ENCODE results near the gene FAM9A.

The FAM9A gene

DNA sequence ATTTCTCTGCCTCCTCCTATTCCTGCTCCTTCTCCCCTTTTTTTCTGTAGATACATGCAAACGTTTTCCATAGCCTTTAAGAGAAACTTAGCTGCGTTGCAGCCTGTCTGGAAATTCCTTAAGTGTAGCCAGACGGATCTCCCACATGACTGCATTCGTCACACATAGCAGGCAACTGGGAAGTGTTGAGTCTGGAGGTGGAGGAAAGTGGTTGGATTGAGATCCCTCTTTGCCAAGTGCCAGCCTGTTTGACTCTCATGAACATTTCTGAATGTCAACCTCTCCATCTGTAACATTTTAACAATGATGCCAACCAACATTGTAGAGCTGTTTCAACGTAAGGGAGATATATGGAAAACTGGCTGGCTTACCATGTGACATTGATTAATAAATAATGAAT is 45.1 kb upstream of the FAM9A start:
- no peak for TF ChIP-seq EZH2phosphoT487 (IDR thresholded peaks at IDR 0.05; ENCODE audit: borderline replicate concordance, low read length)
- TF ChIP-seq, protein P1, sequence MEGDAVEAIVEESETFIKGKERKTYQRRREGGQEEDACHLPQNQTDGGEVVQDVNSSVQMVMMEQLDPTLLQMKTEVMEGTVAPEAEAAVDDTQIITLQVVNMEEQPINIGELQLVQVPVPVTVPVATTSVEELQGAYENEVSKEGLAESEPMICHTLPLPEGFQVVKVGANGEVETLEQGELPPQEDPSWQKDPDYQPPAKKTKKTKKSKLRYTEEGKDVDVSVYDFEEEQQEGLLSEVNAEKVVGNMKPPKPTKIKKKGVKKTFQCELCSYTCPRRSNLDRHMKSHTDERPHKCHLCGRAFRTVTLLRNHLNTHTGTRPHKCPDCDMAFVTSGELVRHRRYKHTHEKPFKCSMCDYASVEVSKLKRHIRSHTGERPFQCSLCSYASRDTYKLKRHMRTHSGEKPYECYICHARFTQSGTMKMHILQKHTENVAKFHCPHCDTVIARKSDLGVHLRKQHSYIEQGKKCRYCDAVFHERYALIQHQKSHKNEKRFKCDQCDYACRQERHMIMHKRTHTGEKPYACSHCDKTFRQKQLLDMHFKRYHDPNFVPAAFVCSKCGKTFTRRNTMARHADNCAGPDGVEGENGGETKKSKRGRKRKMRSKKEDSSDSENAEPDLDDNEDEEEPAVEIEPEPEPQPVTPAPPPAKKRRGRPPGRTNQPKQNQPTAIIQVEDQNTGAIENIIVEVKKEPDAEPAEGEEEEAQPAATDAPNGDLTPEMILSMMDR (IDR thresholded peaks at IDR 0.05; ENCODE audit: low read depth, low read length, poor library complexity, severe bottlenecking), result no peak
- H4K20me1 ChIP-seq (ENCODE audit: control insufficient read depth, insufficient read depth, low read depth, low read length), result no peaks in the 10 kb centered on the region
- no peaks in the 10 kb centered on the region for H3K4me1 ChIP-seq (ENCODE audit: control insufficient read depth, low read length)
- H3F3A ChIP-seq (ENCODE audit: control insufficient read depth, insufficient read depth), result no peaks in the 10 kb centered on the region
- no peak overlapping the region for H3K4me2 ChIP-seq (ENCODE audit: low read length)
- H3K9me2 ChIP-seq (replicated peaks; ENCODE audit: control insufficient read depth, low read length), result no peaks in the 10 kb centered on the region
- no peak overlapping the region for H3K4me3 ChIP-seq (ENCODE audit: low read length)
- H3K27me3 ChIP-seq (ENCODE audit: control insufficient read depth, low read length), result no peaks in the 10 kb centered on the region
- no peaks in the 10 kb centered on the region for H3K9me3 ChIP-seq (ENCODE audit: control insufficient read depth, insufficient read depth, low read length)
- H3K27ac ChIP-seq (ENCODE audit: low read depth, low read length), result no peak overlapping the region
- H3K79me2 ChIP-seq (ENCODE audit: control insufficient read depth, low read length), result no peaks in the 10 kb centered on the region
- H3K36me3 ChIP-seq (ENCODE audit: control insufficient read depth, low read length), result no peaks in the 10 kb centered on the region

DNA sequence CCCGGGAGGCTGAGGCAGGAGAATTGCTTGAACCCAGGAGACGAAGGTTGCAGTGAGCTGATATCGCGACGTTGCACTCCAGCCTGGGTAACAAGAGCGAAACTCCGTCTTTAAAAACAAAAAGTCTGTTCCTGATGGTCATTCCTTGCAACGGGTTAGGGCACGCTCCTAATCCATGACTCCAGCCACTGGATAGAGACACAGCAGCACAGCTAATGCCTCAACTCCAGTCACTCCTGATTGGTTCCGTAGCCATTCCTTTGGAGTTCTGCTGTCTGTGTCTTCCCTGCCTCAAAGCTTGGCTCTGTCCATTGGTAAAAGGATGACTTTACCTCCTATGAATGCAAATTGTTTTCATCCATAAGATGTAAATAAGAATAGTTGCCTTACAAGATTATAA is 44.3 kb upstream of the FAM9A start:
- Histone ChIP-seq H3K79me2 (ENCODE audit: control insufficient read depth, low read length) (no peaks in the 10 kb centered on the region), H3K4me2 (ENCODE audit: low read length) (no peak overlapping the region), H3K27ac (ENCODE audit: low read depth, low read length) (no peak overlapping the region), H4K20me1 (ENCODE audit: control insufficient read depth, insufficient read depth, low read depth, low read length) (no peaks in the 10 kb centered on the region), H3K4me1 (ENCODE audit: control insufficient read depth, low read length) (no peaks in the 10 kb centered on the region), H3K9me2 (replicated peaks; ENCODE audit: control insufficient read depth, low read length) (no peaks in the 10 kb centered on the region), H3K36me3 (ENCODE audit: control insufficient read depth, low read length) (no peaks in the 10 kb centered on the region), H3F3A (ENCODE audit: control insufficient read depth, insufficient read depth) (no peaks in the 10 kb centered on the region), H3K4me3 (ENCODE audit: low read length) (no peak overlapping the region), H3K27me3 (ENCODE audit: control insufficient read depth, low read length) (no peaks in the 10 kb centered on the region), H3K9me3 (ENCODE audit: control insufficient read depth, insufficient read depth, low read length) (no peaks in the 10 kb centered on the region)
- TF ChIP-seq, protein P1 (IDR thresholded peaks at IDR 0.05; ENCODE audit: low read depth, low read length, poor library complexity, severe bottlenecking), result no peak
- no peak for TF ChIP-seq EZH2phosphoT487 (IDR thresholded peaks at IDR 0.05; ENCODE audit: borderline replicate concordance, low read length)

DNA sequence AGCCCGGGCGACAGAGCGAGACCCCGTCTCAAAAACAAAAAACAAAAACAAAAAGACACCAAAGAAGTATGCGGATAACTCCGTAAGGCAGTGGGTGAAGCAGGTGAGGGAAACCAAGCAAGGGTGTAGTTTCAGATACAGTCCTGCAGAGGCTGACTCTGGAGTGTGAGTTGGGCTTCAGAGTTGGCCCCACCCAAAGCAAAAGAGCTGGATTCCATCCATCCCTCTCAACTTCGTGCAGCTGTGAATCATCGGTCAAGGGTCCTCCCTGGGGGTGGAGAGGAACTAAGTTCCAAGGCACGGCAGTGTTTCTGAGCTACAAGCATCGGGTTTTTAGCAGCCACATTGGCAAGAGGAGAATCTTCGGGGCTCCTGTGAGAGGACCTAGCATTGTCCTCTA is 43.9 kb upstream of the FAM9A start:
- Histone ChIP-seq H3K9me3 (ENCODE audit: control insufficient read depth, insufficient read depth, low read length) (no peaks in the 10 kb centered on the region), H3K27ac (ENCODE audit: low read depth, low read length) (no peak overlapping the region), H3K27me3 (ENCODE audit: control insufficient read depth, low read length) (no peaks in the 10 kb centered on the region), H3K4me3 (ENCODE audit: low read length) (no peak overlapping the region), H3K4me1 (ENCODE audit: control insufficient read depth, low read length) (no peaks in the 10 kb centered on the region), H3K9me2 (replicated peaks; ENCODE audit: control insufficient read depth, low read length) (no peaks in the 10 kb centered on the region), H4K20me1 (ENCODE audit: control insufficient read depth, insufficient read depth, low read depth, low read length) (no peaks in the 10 kb centered on the region), H3K79me2 (ENCODE audit: control insufficient read depth, low read length) (no peaks in the 10 kb centered on the region), H3F3A (ENCODE audit: control insufficient read depth, insufficient read depth) (no peaks in the 10 kb centered on the region), H3K4me2 (ENCODE audit: low read length) (no peak overlapping the region), H3K36me3 (ENCODE audit: control insufficient read depth, low read length) (no peaks in the 10 kb centered on the region)
- no peak for TF ChIP-seq EZH2phosphoT487 (IDR thresholded peaks at IDR 0.05; ENCODE audit: borderline replicate concordance, low read length)
- TF ChIP-seq, protein P1 (IDR thresholded peaks at IDR 0.05; ENCODE audit: low read depth, low read length, poor library complexity, severe bottlenecking), result no peak

DNA sequence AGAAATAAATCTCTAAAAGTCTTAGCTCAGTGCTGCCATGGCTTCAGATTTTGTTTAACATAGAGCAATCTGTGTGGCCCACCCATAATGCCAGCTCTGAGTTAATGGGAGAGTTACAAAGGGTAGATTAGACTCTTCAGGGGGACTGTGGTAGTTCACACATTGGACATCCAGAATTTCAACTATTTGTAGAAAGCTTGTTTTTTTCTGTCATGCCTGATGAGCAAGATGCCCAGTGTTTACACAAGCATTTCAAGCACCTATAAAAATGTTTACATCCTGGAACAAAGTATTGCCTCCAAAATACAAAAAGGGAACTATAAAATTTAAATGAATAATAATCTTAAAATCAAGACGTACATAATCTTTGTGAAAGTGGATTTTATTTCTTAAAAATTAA is 43.0 kb upstream of the FAM9A start:
- Histone ChIP-seq H3K4me1 (ENCODE audit: control insufficient read depth, low read length) (no peaks in the 10 kb centered on the region), H3K36me3 (ENCODE audit: control insufficient read depth, low read length) (no peaks in the 10 kb centered on the region), H3K79me2 (ENCODE audit: control insufficient read depth, low read length) (no peaks in the 10 kb centered on the region), H3K27ac (ENCODE audit: low read depth, low read length) (no peak overlapping the region), H3K9me3 (ENCODE audit: control insufficient read depth, insufficient read depth, low read length) (no peaks in the 10 kb centered on the region), H3K4me3 (ENCODE audit: low read length) (no peak overlapping the region), H3K4me2 (ENCODE audit: low read length) (no peak overlapping the region), H3F3A (ENCODE audit: control insufficient read depth, insufficient read depth) (no peaks in the 10 kb centered on the region), H3K9me2 (replicated peaks; ENCODE audit: control insufficient read depth, low read length) (no peaks in the 10 kb centered on the region), H4K20me1 (ENCODE audit: control insufficient read depth, insufficient read depth, low read depth, low read length) (no peaks in the 10 kb centered on the region), H3K27me3 (ENCODE audit: control insufficient read depth, low read length) (no peaks in the 10 kb centered on the region)
- TF ChIP-seq EZH2phosphoT487 (IDR thresholded peaks at IDR 0.05; ENCODE audit: borderline replicate concordance, low read length), result no peak
- TF ChIP-seq, protein P1 (IDR thresholded peaks at IDR 0.05; ENCODE audit: low read depth, low read length, poor library complexity, severe bottlenecking), result no peak
